GM10266 (cell line): ENCODE data around the gene DCAF8L2.

Experiments used
- DNase-seq: peaks from one replicate; pipeline ENCODE4 v3.0.0; 2012; ENCODE audit errors: extremely low spot score
- TF ChIP-seq, protein P1 (sequence below): IDR thresholded peaks from 2 replicates; pipeline ENCODE4 v1.5.1; 2012; ENCODE audit warnings: mild to moderate bottlenecking, low read depth; ENCODE audit not compliant: control insufficient read depth, insufficient read depth; ENCODE audit errors: missing control alignments

DCAF8L2 gene

DNA sequence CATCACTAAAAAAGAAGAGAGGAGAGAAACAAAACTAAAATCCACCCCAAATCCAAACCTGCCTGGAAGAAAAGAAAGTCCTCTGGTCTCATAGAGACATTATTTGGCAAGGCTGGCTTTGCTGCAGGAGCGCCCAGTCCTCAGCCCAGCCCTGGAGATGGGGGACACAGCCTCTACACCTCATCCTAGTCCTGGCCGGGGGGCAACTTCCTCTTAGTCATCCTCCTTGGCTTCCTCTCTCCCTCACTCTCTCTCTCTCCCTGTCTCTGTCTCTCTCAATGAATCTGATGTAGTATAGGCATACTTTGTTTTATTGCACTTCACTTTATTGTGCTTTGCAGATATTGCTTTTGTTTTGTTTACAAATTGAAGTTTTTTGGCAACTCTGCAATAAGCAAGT is 161.8 kb downstream of the DCAF8L2 start:
- TF ChIP-seq, protein P1, sequence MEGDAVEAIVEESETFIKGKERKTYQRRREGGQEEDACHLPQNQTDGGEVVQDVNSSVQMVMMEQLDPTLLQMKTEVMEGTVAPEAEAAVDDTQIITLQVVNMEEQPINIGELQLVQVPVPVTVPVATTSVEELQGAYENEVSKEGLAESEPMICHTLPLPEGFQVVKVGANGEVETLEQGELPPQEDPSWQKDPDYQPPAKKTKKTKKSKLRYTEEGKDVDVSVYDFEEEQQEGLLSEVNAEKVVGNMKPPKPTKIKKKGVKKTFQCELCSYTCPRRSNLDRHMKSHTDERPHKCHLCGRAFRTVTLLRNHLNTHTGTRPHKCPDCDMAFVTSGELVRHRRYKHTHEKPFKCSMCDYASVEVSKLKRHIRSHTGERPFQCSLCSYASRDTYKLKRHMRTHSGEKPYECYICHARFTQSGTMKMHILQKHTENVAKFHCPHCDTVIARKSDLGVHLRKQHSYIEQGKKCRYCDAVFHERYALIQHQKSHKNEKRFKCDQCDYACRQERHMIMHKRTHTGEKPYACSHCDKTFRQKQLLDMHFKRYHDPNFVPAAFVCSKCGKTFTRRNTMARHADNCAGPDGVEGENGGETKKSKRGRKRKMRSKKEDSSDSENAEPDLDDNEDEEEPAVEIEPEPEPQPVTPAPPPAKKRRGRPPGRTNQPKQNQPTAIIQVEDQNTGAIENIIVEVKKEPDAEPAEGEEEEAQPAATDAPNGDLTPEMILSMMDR = no peak
- no peak for DNase-seq

DNA sequence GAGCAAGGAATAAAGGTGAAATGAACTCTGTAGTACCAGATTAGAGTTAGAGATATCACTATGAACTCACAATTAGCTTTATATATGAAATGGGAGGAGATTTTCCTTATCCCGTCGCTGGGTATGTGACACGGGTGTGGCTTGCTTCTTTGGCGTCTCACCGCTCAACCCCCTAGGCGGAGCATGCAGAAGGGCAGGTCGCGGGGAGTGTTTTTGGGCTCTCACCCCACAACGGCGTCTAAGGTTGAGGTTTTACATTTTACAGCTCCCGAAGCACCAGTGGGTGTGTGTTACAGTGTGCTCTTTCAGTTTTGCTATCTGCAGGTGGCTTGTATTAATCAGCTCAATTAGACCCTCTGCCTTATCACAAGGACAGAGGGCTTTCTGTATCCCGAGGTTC is 175.6 kb downstream of the DCAF8L2 start:
- TF ChIP-seq, protein P1 = no peak

DNA sequence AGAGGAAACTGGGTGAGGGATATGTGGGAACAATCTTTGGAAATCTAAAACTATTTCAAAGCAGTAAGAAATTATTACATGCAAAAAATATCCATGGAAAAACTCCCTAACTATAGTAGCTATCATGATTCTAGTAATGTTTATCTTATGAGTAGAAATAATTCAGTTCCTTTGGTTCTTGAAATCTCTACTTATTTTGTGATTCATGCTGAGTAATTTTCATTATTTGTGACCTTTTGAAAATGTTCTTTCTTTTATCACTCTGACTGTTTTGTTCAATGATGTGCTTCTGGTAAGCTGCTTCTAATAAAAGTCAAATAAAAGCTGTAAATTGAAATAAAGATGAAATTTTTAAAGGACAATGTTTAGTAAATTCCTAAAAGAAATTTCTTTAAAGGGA is 177.2 kb downstream of the DCAF8L2 start:
- TF ChIP-seq, protein P1 = no peak
- no peak for DNase-seq

More for the DNA sequence above, 175.6 kb downstream of the DCAF8L2 start:
- DNase-seq = no peak

DNA sequence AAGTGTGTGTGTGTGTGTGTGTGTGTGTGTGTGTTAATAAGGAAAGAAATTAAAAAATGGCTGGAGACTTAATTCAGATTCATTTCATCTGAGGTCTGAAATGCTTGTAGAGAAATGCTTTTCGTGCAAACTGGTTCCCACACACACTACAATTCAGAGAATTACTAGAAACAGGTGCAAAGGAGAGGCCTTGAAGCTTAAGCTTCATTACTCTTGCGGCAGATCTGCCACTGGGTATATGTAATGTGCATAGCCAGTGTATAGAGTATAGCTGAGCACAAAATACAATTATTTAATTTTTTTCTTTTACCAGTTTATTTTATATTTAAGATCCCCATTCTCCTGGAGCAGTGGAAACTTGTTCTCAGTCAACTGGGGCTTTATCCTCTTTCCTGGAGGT is 185.8 kb downstream of the DCAF8L2 start:
- TF ChIP-seq, protein P1 = no peak
- no peak for DNase-seq

DNA sequence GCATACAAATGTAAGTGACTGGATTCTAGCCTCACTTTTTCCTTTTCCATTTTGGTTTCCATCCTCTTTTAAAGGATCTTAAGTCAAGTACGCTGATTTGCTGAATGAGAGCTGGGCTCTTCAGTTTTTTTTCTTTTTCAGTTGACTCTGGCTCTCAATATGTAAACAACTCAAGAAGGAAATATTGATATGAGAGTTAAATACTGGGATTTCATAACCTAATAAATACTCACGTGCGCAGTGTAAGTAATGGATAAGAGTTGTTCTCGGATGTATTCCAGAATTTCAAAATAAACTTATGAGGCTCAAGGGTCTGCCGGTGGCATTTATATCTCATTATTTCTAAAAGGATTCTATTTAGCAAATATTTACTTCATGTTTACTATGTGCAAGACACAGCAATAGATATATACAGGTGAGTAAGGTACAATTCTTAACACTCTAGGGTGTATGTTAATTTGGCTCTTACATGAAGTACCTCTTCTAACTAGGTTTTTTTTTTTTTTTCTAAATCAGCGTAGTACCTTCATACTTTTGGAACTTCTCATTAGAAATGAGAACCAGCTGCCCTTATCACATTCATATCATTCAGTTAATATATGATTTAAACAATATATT is 206.6 kb downstream of the DCAF8L2 start:
- DNase-seq = no peak

DNA sequence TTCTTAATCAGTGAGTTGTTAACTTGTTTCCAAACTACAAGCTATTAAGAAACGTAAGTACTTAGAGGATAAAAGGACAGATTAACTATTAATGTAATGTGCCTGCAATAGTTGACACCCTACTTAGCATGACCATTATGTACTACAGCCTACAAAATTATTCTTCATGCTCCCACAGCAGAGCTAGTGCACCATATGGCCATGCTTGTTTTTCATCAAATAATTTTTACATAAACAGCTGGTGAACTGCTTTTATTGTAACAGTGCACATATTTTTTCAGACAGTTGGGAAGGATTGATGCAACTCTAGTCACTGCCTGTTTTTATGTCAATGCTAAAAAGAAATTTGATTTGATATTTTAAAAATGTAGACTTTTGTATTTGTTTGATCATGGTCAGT is 207.4 kb downstream of the DCAF8L2 start:
- DNase-seq = no peak
- TF ChIP-seq, protein P1 = no peak

More for the DNA sequence above, 206.6 kb downstream of the DCAF8L2 start:
- TF ChIP-seq, protein P1 = no peak
